Panc1 (cell line): ENCODE data around the gene EXD3. TPM values are rescaled to one million over a fixed set of nuclear protein-coding genes. Genes with fewer than 3 reads are reported as not detected.

Source experiments
- ATAC-seq: fragments of 200-7000 bp; cut with Tn5 transposase; 2 replicates; pipeline ENCODE4 v1.9.1; 2020; ENCODE audit warnings: mild to moderate bottlenecking, moderate library complexity
- BruUV-seq: library from RNA; stranded (reverse); fragments of 400-500 nt; replicated peaks from 2 replicates; lab custom pipeline; 2021; lab: Mats Ljungman, UMichigan
- CTCF ChIA-PET: fragments of 300-600 bp; sonication (Branson Sonifier 250); formaldehyde crosslinking; loops from one replicate; lab custom pipeline; 2022; ENCODE audit warnings: antibody characterized with exemption; lab: Charles Lee
- POLR2A ChIA-PET: fragments of 300-600 bp; sonication (Branson Sonifier 250); formaldehyde crosslinking; loops from one replicate; lab custom pipeline; 2022; ENCODE audit warnings: antibody characterized with exemption; lab: Charles Lee
- DNase-seq: peaks from one replicate; pipeline ENCODE4 v3.0.0-alpha.2; 2010; ENCODE audit warnings: low read depth, low spot score
- H3K27ac ChIP-seq: 2 replicates; pipeline ENCODE4 v1.5.1; 2011; ENCODE audit warnings: mild to moderate bottlenecking, low read length, inconsistent platforms
- H3K27me3 ChIP-seq: fragments of 200-500 bp; sonication (Bioruptor generic); 2 replicates; pipeline ENCODE4 v1.6.0; 2014; ENCODE audit warnings: low read length, inconsistent platforms; ENCODE audit not compliant: control insufficient read depth, insufficient read depth
- H3K36me3 ChIP-seq: fragments of 200-500 bp; sonication (Bioruptor generic); 2 replicates; pipeline ENCODE4 v1.5.1; 2014; ENCODE audit warnings: inconsistent platforms, mild to moderate bottlenecking, low read length, moderate library complexity; ENCODE audit not compliant: control insufficient read depth, insufficient read depth
- H3K4me1 ChIP-seq: 2 replicates; pipeline ENCODE4 v1.5.1; 2011; ENCODE audit warnings: inconsistent platforms, mild to moderate bottlenecking, low read length, moderate library complexity; ENCODE audit not compliant: control insufficient read depth, insufficient read depth
- H3K4me3 ChIP-seq, 2 experiments: 2 replicates each; pipeline ENCODE4 v1.5.1; 2011 to 2012; ENCODE audit warnings: low read depth in 2 of 2, low read length in 2 of 2, mild to moderate bottlenecking in 2 of 2, inconsistent platforms in 1 of 2, moderate library complexity in 1 of 2
- H3K9me3 ChIP-seq: fragments of 200-500 bp; sonication (Bioruptor generic); 2 replicates; pipeline ENCODE4 v1.5.1; 2014; ENCODE audit warnings: low read depth, mild to moderate bottlenecking, inconsistent platforms, low read length, moderate library complexity; ENCODE audit not compliant: control insufficient read depth, insufficient read depth
- POLR2AphosphoS5 ChIP-seq: IDR thresholded peaks from 2 replicates; pipeline ENCODE4 v1.6.1; 2012; ENCODE audit warnings: mild to moderate bottlenecking, low read depth, low read length, moderate library complexity
- SIN3A ChIP-seq: IDR thresholded peaks from 2 replicates; pipeline ENCODE4 v1.6.1; 2012; ENCODE audit warnings: low read depth, mild to moderate bottlenecking, low read length, moderate library complexity, borderline replicate concordance; ENCODE audit not compliant: insufficient read depth
- TCF7L2 ChIP-seq: IDR thresholded peaks from 2 replicates; pipeline ENCODE4 v1.6.1; 2011; ENCODE audit warnings: mild to moderate bottlenecking, low read depth, low read length, inconsistent platforms
- in situ Hi-C: cut with HindIII; loops from 2 replicates; pipeline ENCODE4 v1.10.0; 2016; ENCODE audit warnings: low sequenced_read_pairs, low pct_unique_long_range_greater_than_20kb
- intact Hi-C: fragments of 100-400 bp; cut with micrococcal nuclease; formaldehyde crosslinking; loops from one replicate; pipeline ENCODE4 v1.10.0; 2022; ENCODE audit not compliant: unreplicated experiment
- total RNA-seq: library from RNA; stranded (reverse); gene quantifications from one replicate; pipeline ENCODE4 v1.2.1, GENCODE V29; 2021; ENCODE audit not compliant: unreplicated experiment
- TF ChIP-seq, protein P1 (sequence below), 2 experiments: IDR thresholded peaks; 2 replicates each; pipeline ENCODE4 v1.6.1; 2011 to 2012; ENCODE audit warnings: low read depth in 2 of 2, control low read depth in 1 of 2, low read length in 1 of 2, mild to moderate bottlenecking in 1 of 2, moderate library complexity in 1 of 2; ENCODE audit not compliant: insufficient read depth in 1 of 2
- TF ChIP-seq, protein P2 (sequence below): fragments of 450-650 bp; IDR thresholded peaks from 2 replicates; pipeline ENCODE4 v1.5.1; 2017; ENCODE audit warnings: mild to moderate bottlenecking

The EXD3 gene
- total RNA-seq, 1 experiment from 2014 or later: 9.2 TPM

DNA sequence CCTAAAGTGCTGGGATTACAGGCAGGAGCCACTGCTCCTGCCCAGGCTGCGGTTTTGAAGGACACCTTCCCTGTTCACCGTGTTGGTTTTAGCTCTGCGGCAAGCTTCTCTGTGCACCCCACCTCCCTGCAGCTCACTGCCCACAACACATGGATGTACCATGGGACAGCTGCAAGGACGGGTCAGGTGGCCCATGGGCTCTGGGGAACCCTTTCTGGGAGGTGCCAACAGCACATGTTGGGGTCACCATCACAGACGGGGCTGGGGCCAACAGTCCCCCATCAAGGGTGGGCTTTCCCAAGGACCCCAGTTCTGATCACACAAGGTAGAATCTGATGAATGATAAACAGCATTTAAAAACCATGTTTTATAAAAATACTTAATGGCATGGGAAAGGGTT lies 7.5 kb downstream of the EXD3 start:
- intact Hi-C loops: no loop called here
- Histone ChIP-seq H3K27me3 (no peaks in the 10 kb centered on the region), H3K4me1 (peaks cover 27% of the 10 kb centered on the region), H3K4me3 (no peak overlapping the region), H3K27ac (no peak overlapping the region), H3K9me3 (no peaks in the 10 kb centered on the region), H3K36me3 (no peaks in the 10 kb centered on the region)
- ChIA-PET POLR2A (no interaction called here), CTCF (no interaction called here)
- ATAC-seq (no peak), DNase-seq (no peak)
- TF ChIP-seq POLR2AphosphoS5: no peak
- TF ChIP-seq, protein P1, sequence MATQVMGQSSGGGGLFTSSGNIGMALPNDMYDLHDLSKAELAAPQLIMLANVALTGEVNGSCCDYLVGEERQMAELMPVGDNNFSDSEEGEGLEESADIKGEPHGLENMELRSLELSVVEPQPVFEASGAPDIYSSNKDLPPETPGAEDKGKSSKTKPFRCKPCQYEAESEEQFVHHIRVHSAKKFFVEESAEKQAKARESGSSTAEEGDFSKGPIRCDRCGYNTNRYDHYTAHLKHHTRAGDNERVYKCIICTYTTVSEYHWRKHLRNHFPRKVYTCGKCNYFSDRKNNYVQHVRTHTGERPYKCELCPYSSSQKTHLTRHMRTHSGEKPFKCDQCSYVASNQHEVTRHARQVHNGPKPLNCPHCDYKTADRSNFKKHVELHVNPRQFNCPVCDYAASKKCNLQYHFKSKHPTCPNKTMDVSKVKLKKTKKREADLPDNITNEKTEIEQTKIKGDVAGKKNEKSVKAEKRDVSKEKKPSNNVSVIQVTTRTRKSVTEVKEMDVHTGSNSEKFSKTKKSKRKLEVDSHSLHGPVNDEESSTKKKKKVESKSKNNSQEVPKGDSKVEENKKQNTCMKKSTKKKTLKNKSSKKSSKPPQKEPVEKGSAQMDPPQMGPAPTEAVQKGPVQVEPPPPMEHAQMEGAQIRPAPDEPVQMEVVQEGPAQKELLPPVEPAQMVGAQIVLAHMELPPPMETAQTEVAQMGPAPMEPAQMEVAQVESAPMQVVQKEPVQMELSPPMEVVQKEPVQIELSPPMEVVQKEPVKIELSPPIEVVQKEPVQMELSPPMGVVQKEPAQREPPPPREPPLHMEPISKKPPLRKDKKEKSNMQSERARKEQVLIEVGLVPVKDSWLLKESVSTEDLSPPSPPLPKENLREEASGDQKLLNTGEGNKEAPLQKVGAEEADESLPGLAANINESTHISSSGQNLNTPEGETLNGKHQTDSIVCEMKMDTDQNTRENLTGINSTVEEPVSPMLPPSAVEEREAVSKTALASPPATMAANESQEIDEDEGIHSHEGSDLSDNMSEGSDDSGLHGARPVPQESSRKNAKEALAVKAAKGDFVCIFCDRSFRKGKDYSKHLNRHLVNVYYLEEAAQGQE (IDR thresholded peaks at IDR 0.05; ENCODE audit: insufficient read depth in 1 of 2, low read depth in 2 of 2, low read length in 1 of 2): no peak
- TF ChIP-seq, protein P2, sequence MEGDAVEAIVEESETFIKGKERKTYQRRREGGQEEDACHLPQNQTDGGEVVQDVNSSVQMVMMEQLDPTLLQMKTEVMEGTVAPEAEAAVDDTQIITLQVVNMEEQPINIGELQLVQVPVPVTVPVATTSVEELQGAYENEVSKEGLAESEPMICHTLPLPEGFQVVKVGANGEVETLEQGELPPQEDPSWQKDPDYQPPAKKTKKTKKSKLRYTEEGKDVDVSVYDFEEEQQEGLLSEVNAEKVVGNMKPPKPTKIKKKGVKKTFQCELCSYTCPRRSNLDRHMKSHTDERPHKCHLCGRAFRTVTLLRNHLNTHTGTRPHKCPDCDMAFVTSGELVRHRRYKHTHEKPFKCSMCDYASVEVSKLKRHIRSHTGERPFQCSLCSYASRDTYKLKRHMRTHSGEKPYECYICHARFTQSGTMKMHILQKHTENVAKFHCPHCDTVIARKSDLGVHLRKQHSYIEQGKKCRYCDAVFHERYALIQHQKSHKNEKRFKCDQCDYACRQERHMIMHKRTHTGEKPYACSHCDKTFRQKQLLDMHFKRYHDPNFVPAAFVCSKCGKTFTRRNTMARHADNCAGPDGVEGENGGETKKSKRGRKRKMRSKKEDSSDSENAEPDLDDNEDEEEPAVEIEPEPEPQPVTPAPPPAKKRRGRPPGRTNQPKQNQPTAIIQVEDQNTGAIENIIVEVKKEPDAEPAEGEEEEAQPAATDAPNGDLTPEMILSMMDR: no peak
- no peak for TF ChIP-seq SIN3A
- no TSS peak for BruUV-seq
- in situ Hi-C loops: no loop called here

DNA sequence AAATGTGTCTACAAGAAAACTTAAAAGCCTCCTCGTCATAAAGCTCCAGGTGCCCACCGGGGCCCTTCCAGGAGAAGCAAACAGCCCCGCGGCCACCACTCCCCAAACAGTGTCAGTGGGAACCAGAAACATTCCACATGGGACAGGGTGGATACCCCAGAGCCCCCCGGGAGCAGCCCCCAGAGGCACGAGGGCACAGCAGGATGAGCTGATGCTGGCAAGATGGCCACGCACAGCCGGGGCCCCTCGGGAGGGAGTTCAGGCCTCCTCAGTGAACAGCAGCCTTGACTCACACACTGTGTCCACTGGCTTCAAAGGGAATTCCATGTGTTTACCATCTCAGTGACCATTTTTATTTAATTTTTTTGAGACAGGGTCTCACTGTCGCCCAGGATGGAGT lies 10.5 kb downstream of the EXD3 start:
- TF ChIP-seq, protein P2: no peak
- TF ChIP-seq, protein P1 (IDR thresholded peaks at IDR 0.05; ENCODE audit: insufficient read depth in 1 of 2, low read depth in 2 of 2, low read length in 1 of 2): no peak
- TF ChIP-seq POLR2AphosphoS5 (no peak), TCF7L2 (no peak), SIN3A (no peak)
- ChIA-PET POLR2A (no interaction called here), CTCF (interaction anchor here (1.0 to 1.7 kb wide), 2 partner anchors 10 to 110 kb away, joined by 3 to 4 read pairs; partner anchors contain the start of genes EXD3, NOXA1 and NRARP)
- H3K9me3 ChIP-seq: no peaks in the 10 kb centered on the region
- H3K4me1 ChIP-seq: peaks cover 45% of the 10 kb centered on the region
- no peaks in the 10 kb centered on the region for H3K36me3 ChIP-seq
- ATAC-seq (no peak), DNase-seq (no peak)
- intact Hi-C loops (no loop called here), in situ Hi-C loops (no loop called here)
- H3K27ac ChIP-seq: peak overlapping the region; percentile 89
- H3K4me3 ChIP-seq: no peak overlapping the region
- BruUV-seq: no TSS peak
- H3K27me3 ChIP-seq: no peaks in the 10 kb centered on the region
